Common myeloid progenitor, CD34-positive (primary cell): ENCODE data around the gene PLIN4.

Experiments
- CTCF ChIA-PET: fragments of 350-600 bp; sonication (Branson Sonifier 250); formaldehyde crosslinking; loops from one replicate; lab custom pipeline; 2021; ENCODE audit warnings: antibody characterized with exemption; lab: Charles Lee
- POLR2A ChIA-PET: fragments of 350-600 bp; sonication (Branson Sonifier 250); formaldehyde crosslinking; loops from one replicate; lab custom pipeline; 2021; ENCODE audit warnings: antibody characterized with exemption; lab: Charles Lee
- DNase-seq, 3 donors: peaks; one replicate each; pipeline versions ENCODE4 v3.0.0 to v3.0.0-alpha.2; 2013
- H3K27ac ChIP-seq, 2 experiments: 1 replicate in 1 of 2; 2 replicates in 1 of 2; pipeline ENCODE4 v1.7.0; 2013; ENCODE audit warnings: inconsistent platforms in 2 of 2, low read length in 2 of 2, mild to moderate bottlenecking in 2 of 2, low read depth in 1 of 2, moderate library complexity in 1 of 2; ENCODE audit not compliant: severe bottlenecking in 2 of 2, insufficient read depth in 1 of 2, poor library complexity in 1 of 2
- H3K27me3 ChIP-seq, 5 experiments: replicated peaks in 2 of 5; 1 replicate in 3 of 5; 2 replicates in 2 of 5; pipeline versions ENCODE4 v1.6.1 to v1.7.0; 2013; ENCODE audit warnings: low read length in 4 of 5, mild to moderate bottlenecking in 2 of 5, moderate library complexity in 2 of 5, inconsistent platforms in 1 of 5; ENCODE audit not compliant: insufficient read depth in 5 of 5, control insufficient read depth in 4 of 5
- H3K36me3 ChIP-seq, 4 experiments: 1 replicate in 2 of 4; 2 replicates in 2 of 4; pipeline versions ENCODE4 v1.6.1 to v1.7.0; 2013; ENCODE audit warnings: low read length in 3 of 4, control low read depth in 1 of 4, mild to moderate bottlenecking in 1 of 4; ENCODE audit not compliant: control insufficient read depth in 4 of 4, insufficient read depth in 4 of 4
- H3K4me1 ChIP-seq, 4 experiments: 1 replicate in 3 of 4; 2 replicates in 1 of 4; pipeline versions ENCODE4 v1.6.1 to v1.7.1; 2013; ENCODE audit warnings: low read length in 3 of 4, mild to moderate bottlenecking in 3 of 4, control low read depth in 1 of 4, inconsistent platforms in 1 of 4, moderate library complexity in 1 of 4; ENCODE audit not compliant: control insufficient read depth in 4 of 4, insufficient read depth in 4 of 4; ENCODE audit errors: control extremely low read depth in 1 of 4
- H3K4me3 ChIP-seq, 7 experiments: 1 replicate in 4 of 7; 2 replicates in 3 of 7; pipeline versions ENCODE4 v1.5.1 to v1.7.0; 2013; ENCODE audit warnings: mild to moderate bottlenecking in 7 of 7, low read length in 6 of 7, moderate library complexity in 6 of 7, inconsistent platforms in 2 of 7, low read depth in 2 of 7, control low read depth in 1 of 7; ENCODE audit not compliant: insufficient read depth in 4 of 7, control insufficient read depth in 1 of 7; ENCODE audit errors: extremely low read depth in 1 of 7
- H3K9me3 ChIP-seq, 5 experiments: 1 replicate in 4 of 5; 2 replicates in 1 of 5; pipeline versions ENCODE4 v1.6.1 to v1.7.1; 2013; ENCODE audit warnings: low read length in 4 of 5, mild to moderate bottlenecking in 2 of 5, inconsistent platforms in 1 of 5, low read depth in 1 of 5, moderate library complexity in 1 of 5; ENCODE audit not compliant: control insufficient read depth in 4 of 5, insufficient read depth in 2 of 5; ENCODE audit errors: control extremely low read depth in 1 of 5
- WGBS: methylation state at CpG from one replicate; pipeline ENCODE4 v1.1.5; 2013; ENCODE audit not compliant: insufficient coverage; 5-methylcytosine and 5-hydroxymethylcytosine counted together

Gene PLIN4

DNA sequence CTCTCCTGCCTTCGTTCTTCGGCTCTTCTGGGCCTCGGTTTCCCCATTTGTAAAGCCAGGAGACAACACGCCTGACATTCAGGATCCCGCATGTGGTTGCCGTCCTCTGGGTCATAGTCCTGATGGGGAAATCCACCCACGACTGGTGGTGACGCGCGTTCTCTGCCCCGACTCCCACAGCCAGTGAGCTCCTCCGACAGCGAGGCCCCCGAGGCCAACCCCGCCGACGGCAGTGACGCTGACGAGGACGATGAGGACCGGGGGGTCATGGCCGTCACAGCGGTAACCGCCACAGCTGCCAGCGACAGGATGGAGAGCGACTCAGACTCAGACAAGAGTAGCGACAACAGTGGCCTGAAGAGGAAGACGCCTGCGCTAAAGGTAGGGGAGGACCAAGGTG is 29.8 kb downstream of the PLIN4 start:
- Histone ChIP-seq H3K9me3 (no peaks in the 10 kb centered on the region), H3K36me3 (peaks cover 9 to 54% (median 28%) of the 10 kb centered on the region in 4 experiments), H3K4me3 (no peak overlapping the region), H3K27ac (no peak overlapping the region), H3K27me3 (no peaks in the 10 kb centered on the region), H3K4me1 (no peaks in the 10 kb centered on the region)
- CTCF ChIA-PET: no interaction called here
- DNase-seq: no peak
- 93% methylated on average over 21 of the region's 29 CpGs for WGBS
- POLR2A ChIA-PET: no interaction called here

DNA sequence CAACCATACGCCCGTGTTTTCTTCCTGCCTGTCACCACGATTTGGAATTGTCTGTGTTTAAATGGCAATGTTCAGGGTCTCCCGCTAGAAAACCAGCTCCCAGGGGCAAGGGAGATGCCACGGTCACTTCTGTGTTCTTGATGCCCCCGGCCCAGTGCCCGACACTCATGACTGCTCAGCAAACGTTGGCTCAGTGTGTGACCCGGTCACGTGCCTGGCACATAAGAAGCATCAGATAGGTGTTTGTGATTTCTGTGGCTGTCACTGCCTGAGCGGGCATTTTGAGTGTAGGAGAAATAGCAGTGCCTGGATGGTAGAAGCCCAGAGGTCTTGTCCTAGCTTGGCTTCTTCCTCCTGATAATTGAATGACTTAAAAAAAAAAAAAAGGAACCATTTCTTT is 30.7 kb downstream of the PLIN4 start:
- Histone ChIP-seq H3K27me3 (no peaks in the 10 kb centered on the region), H3K4me3 (no peak overlapping the region), H3K4me1 (no peaks in the 10 kb centered on the region), H3K27ac (no peak overlapping the region), H3K36me3 (peaks cover 6 to 54% (median 32%) of the 10 kb centered on the region in 4 experiments), H3K9me3 (no peaks in the 10 kb centered on the region)
- DNase-seq: no peak
- 97% methylated on average over 9 of the region's 11 CpGs for WGBS
- ChIA-PET CTCF (no interaction called here), POLR2A (interaction anchor here (0.6 kb wide), 1 partner anchor 287 kb away, joined by 4 read pairs; no protein-coding TSS in a partner anchor)

DNA sequence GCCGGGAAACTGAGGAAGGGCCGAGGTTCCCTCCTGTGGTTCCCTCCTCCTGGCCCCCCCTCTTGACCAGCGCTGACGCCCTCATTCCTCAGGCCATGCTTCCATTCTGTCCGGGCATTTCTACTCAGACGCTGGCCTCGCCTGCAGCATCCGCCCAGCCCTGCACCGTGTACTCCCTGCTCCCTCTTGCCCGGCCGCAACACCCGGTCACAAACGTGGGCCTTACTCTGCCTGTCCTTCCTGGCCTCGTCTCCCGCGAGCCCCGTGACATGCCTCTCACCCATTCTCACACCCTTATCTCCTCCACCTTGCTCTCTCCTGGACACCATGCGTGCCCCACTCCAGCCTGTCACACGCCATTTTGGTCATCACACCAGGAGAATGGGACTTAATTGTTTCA is 34.9 kb downstream of the PLIN4 start:
- no peak for DNase-seq
- Histone ChIP-seq H3K27ac (no peak overlapping the region), H3K9me3 (no peaks in the 10 kb centered on the region), H3K4me1 (no peaks in the 10 kb centered on the region), H3K27me3 (no peaks in the 10 kb centered on the region), H3K36me3 (peaks cover 6 to 34% (median 21%) of the 10 kb centered on the region in 4 experiments), H3K4me3 (no peak overlapping the region)
- WGBS: 95% methylated on average over 14 of the region's 19 CpGs
- CTCF ChIA-PET: interaction anchor here (0.6 to 0.7 kb wide), 2 partner anchors 50 to 62 kb away, joined by 3 to 5 read pairs; no protein-coding TSS in a partner anchor
- POLR2A ChIA-PET: no interaction called here

DNA sequence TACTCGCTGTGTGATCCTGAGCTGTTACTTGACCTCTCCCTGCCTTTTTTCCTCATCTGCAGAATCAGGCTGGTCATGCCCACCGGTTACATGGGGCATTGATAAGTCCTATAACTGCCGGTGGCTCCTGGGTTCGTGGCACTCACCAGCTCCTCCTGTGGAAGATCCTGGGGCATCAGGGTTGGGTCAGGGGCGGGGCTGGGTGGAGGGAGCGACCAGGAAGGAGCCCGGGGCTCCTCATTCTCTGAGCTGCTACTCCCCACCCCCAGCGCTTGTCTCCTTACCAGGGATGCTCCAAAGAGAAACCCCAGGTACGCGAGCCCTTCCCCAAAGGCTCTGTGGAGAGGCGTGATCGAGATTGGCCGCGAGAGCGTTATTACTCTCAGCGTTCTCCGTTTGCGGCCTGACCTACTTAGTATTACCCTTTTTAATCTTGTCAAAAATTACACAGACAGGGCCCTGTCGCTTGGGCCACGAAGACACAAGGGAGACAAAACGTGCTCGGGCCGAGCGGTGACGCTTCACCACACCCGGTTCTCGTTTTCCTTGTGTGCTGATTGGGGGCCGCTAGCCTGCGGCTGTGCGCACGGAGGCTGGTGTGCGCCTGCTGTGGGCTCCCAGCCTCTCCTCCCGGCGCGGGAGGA is 35.4 kb downstream of the PLIN4 start:
- no peak for DNase-seq
- ChIA-PET POLR2A (no interaction called here), CTCF (no interaction called here)
- WGBS: 98% methylated on average over 29 of the region's 35 CpGs
- Histone ChIP-seq H3K36me3 (peaks cover 3 to 35% (median 20%) of the 10 kb centered on the region in 4 experiments), H3K27ac (no peak overlapping the region), H3K4me3 (no peak overlapping the region), H3K9me3 (no peaks in the 10 kb centered on the region), H3K4me1 (no peaks in the 10 kb centered on the region), H3K27me3 (no peaks in the 10 kb centered on the region)

DNA sequence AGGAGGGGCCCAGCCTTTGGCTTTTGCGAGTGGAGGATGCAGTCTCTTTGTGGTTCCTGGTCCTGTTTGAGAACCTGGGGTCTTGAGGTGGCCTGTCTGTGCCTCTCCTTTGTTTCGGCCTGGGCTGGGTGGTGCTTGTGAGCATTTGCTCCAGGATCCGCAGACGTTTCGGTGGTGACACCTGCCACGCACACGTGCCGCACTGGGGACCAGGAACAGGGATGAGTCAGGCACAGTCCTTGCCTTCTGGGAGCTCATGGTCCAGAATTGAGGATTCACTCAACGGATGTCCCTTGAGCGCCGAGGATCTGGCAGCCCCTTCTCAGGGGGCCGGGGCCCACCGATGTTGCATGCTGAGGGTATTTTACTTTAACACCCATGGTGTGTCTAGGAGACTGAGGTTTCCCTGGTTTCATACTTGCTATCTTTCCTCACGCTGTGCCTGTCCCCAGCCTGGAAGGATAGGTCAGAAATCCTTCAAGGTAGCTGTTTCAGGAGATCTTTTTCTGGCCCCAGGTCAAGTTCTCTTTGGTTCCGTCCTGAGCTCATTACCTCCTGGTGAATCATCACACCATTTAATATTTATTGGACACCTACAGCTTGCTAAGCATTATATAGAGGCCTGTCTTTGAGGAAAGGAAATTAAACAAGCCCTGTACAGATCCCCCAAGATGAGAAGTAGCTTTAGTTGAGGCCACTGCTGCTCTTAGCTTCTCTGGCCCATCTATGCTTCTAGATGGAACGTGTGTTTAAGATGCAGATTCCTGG is 41.1 kb downstream of the PLIN4 start:
- 89% methylated on average over 12 of the region's 16 CpGs for WGBS
- DNase-seq: no peak
- H3K4me3 ChIP-seq: no peak overlapping the region
- ChIA-PET CTCF (interaction anchor here (1.3 kb wide), 1 partner anchor 63 kb away, joined by 4 read pairs; the partner anchor contains the start of gene LRG1), POLR2A (no interaction called here)
- H3K27me3 ChIP-seq: no peaks in the 10 kb centered on the region
- H3K9me3 ChIP-seq: no peaks in the 10 kb centered on the region
- peaks cover 0 to 25% (median 21%) of the 10 kb centered on the region in 4 experiments for H3K4me1 ChIP-seq
- H3K27ac ChIP-seq: no peak overlapping the region
- H3K36me3 ChIP-seq: peaks cover 6 to 36% (median 20%) of the 10 kb centered on the region in 4 experiments

DNA sequence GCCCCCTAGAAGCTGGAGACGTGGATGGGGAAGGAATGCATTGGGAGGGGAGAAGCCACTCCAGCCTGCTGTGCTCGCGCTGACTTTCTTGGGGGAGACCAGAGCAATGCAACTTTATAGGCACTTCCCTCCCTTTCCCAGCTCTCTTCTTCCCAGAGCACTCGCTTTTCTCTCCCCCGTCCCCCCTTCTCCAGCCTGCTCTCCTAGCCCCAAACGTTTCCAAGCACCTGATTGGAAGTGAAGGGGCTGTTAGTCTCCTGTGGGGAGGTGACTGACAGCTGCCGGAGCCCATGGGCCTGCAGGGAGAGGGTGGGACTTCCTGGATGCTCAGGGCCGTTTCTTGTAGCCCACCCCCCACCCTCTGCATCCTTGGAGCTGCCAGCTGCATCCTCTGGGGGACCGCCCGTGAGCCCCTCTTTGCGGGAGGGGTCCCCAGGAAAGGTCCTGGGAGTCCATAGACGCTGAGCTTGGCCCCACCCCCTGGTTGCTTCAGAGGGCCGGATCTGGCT is 43.7 kb downstream of the PLIN4 start:
- Histone ChIP-seq H3K36me3 (peaks cover 6 to 34% (median 18%) of the 10 kb centered on the region in 4 experiments), H3K4me1 (peaks cover 0 to 32% (median 26%) of the 10 kb centered on the region in 4 experiments), H3K27me3 (no peaks in the 10 kb centered on the region), H3K27ac (peak overlapping the region in 1 of 2 experiments; percentile 38), H3K4me3 (peak overlapping the region; percentile 28 to 90 (median 79)), H3K9me3 (no peaks in the 10 kb centered on the region)
- POLR2A ChIA-PET: interaction anchor here (0.6 kb wide), 2 partner anchors 140 to 197 kb away, joined by 3 to 4 read pairs; no protein-coding TSS in a partner anchor
- peak; percentile 64 to 83 (median 78) for DNase-seq
- CTCF ChIA-PET: interaction anchor here (1.2 to 1.8 kb wide), 4 partner anchors 47 to 273 kb away, joined by 3 to 5 read pairs (median 4); partner anchors contain the start of gene SH3GL1
- 9% methylated on average over 8 of the region's 13 CpGs for WGBS
